Nephron (organoid): ENCODE measurements around the gene ROBO1.

Experiments
- H3K27ac Mint-ChIP-seq, 3 experiments: 2 replicates each; pipeline ENCODE4 v1.8.0; 2020; ENCODE audit warnings: mixed read lengths in 3 of 3, mild to moderate bottlenecking in 2 of 3, moderate library complexity in 1 of 3
- H3K27me3 Mint-ChIP-seq: 2 replicates; pipeline ENCODE4 v1.8.0; 2021; ENCODE audit warnings: low read depth, mild to moderate bottlenecking, moderate library complexity, mixed read lengths
- H3K36me3 Mint-ChIP-seq: 2 replicates; pipeline ENCODE4 v1.8.0; 2020; ENCODE audit warnings: low read depth, mixed read lengths
- H3K4me1 Mint-ChIP-seq: 2 replicates; pipeline ENCODE4 v1.8.0; 2020; ENCODE audit warnings: mixed read lengths
- H3K4me3 Mint-ChIP-seq, 3 experiments: 2 replicates each; pipeline ENCODE4 v1.8.0; 2020; ENCODE audit warnings: mild to moderate bottlenecking in 3 of 3, mixed read lengths in 3 of 3, moderate library complexity in 2 of 3
- H3K9me3 Mint-ChIP-seq: 2 replicates; pipeline ENCODE4 v1.8.0; 2020; ENCODE audit warnings: mixed read lengths
- CTCF ChIP-seq, 3 experiments: fragments of 200-600 bp; sonication (generic); IDR thresholded peaks; one replicate each; pipeline ENCODE4 v1.5.0; 2021; ENCODE audit warnings: antibody characterized with exemption in 3 of 3; ENCODE audit not compliant: unreplicated experiment in 3 of 3

Gene ROBO1

GRCh38 chr3:78879295-78879860, 888.4 kb downstream of the ROBO1 start:
- H3K27ac Mint-ChIP-seq = peak overlapping the region in 2 of 3 experiments; percentile 9 to 24
- H3K4me1 Mint-ChIP-seq = peaks cover 25% of the 10 kb centered on the region
- H3K27me3 Mint-ChIP-seq = no peaks in the 10 kb centered on the region
- no peaks in the 10 kb centered on the region for H3K9me3 Mint-ChIP-seq
- TF ChIP-seq CTCF (IDR thresholded peaks at IDR 0.05; ENCODE audit: unreplicated experiment in 3 of 3) = no peak
- H3K36me3 Mint-ChIP-seq = peaks cover 9% of the 10 kb centered on the region
- no peak overlapping the region for H3K4me3 Mint-ChIP-seq

- no peak for TF ChIP-seq CTCF (IDR thresholded peaks at IDR 0.05; ENCODE audit: unreplicated experiment in 3 of 3)
- Mint-ChIP-seq H3K27ac (no peak overlapping the region), H3K9me3 (no peaks in the 10 kb centered on the region), H3K4me3 (no peak overlapping the region), H3K27me3 (no peaks in the 10 kb centered on the region), H3K36me3 (peaks cover 9% of the 10 kb centered on the region), H3K4me1 (peaks cover 26% of the 10 kb centered on the region)
Observed at GRCh38 chr3:78878789-78879188, 889.0 kb downstream of the ROBO1 start.

- Mint-ChIP-seq H3K4me1 (peaks cover 34% of the 10 kb centered on the region), H3K27ac (peak overlapping the region in 1 of 3 experiments; percentile 33), H3K36me3 (peaks cover 9% of the 10 kb centered on the region), H3K4me3 (no peak overlapping the region), H3K9me3 (no peaks in the 10 kb centered on the region), H3K27me3 (no peaks in the 10 kb centered on the region)
- no peak for TF ChIP-seq CTCF (IDR thresholded peaks at IDR 0.05; ENCODE audit: unreplicated experiment in 3 of 3)
Observed at GRCh38 chr3:78878011-78878410, 889.8 kb downstream of the ROBO1 start.

- H3K4me3 Mint-ChIP-seq = no peak overlapping the region
- peaks cover 41% of the 10 kb centered on the region for H3K4me1 Mint-ChIP-seq
- no peaks in the 10 kb centered on the region for H3K27me3 Mint-ChIP-seq
- no peak for TF ChIP-seq CTCF (IDR thresholded peaks at IDR 0.05; ENCODE audit: unreplicated experiment in 3 of 3)
- no peaks in the 10 kb centered on the region for H3K9me3 Mint-ChIP-seq
- peaks cover 5% of the 10 kb centered on the region for H3K36me3 Mint-ChIP-seq
- H3K27ac Mint-ChIP-seq = no peak overlapping the region
Observed at GRCh38 chr3:78875851-78876250, 891.9 kb downstream of the ROBO1 start.

- H3K4me3 Mint-ChIP-seq = no peak overlapping the region
- no peaks in the 10 kb centered on the region for H3K9me3 Mint-ChIP-seq
- peaks cover 5% of the 10 kb centered on the region for H3K36me3 Mint-ChIP-seq
- no peak for TF ChIP-seq CTCF (IDR thresholded peaks at IDR 0.05; ENCODE audit: unreplicated experiment in 3 of 3)
- H3K27me3 Mint-ChIP-seq = no peaks in the 10 kb centered on the region
- H3K4me1 Mint-ChIP-seq = peaks cover 40% of the 10 kb centered on the region
- no peak overlapping the region for H3K27ac Mint-ChIP-seq
Observed at GRCh38 chr3:78875436-78875835, 892.4 kb downstream of the ROBO1 start.

GRCh38 chr3:78873641-78874040, 894.2 kb downstream of the ROBO1 start:
- no peaks in the 10 kb centered on the region for H3K27me3 Mint-ChIP-seq
- H3K27ac Mint-ChIP-seq = peak overlapping the region in 2 of 3 experiments; percentile 44 to 74
- TF ChIP-seq CTCF (IDR thresholded peaks at IDR 0.05; ENCODE audit: unreplicated experiment in 3 of 3) = no peak

More at GRCh38 chr3:78873641-78874040, 894.2 kb downstream of the ROBO1 start:
- H3K36me3 Mint-ChIP-seq = peaks cover 5% of the 10 kb centered on the region
- peaks cover 33% of the 10 kb centered on the region for H3K4me1 Mint-ChIP-seq
- no peak overlapping the region for H3K4me3 Mint-ChIP-seq
- no peaks in the 10 kb centered on the region for H3K9me3 Mint-ChIP-seq
